GM10266 (cell line): ENCODE results near the gene TEDC1.

Experiments
- DNase-seq: peaks from one replicate; pipeline ENCODE4 v3.0.0; 2012; ENCODE audit errors: extremely low spot score
- TF ChIP-seq, protein P1 (sequence below): IDR thresholded peaks from 2 replicates; pipeline ENCODE4 v1.5.1; 2012; ENCODE audit warnings: mild to moderate bottlenecking, low read depth; ENCODE audit not compliant: control insufficient read depth, insufficient read depth; ENCODE audit errors: missing control alignments

The TEDC1 gene

DNA sequence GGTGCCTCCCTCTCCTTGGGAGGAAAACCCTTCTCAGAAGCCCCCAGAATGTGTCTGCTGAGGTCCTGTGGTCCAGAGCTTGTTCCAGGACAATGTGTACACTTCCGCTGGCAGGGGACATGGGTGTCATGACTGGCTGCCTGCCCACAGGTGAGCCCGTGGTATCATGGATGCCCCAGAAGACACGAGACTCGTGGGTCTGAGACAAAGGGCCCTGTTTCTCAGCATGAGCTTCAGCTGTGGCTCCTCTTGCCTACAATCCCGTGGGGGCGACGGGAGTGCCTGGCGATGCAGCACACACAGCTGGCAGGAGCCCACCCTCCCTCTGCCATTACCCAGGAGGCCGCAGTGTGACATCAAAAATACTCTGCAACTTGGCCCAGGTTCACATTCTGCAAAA is 42.3 kb downstream of the TEDC1 start:
- TF ChIP-seq, protein P1, sequence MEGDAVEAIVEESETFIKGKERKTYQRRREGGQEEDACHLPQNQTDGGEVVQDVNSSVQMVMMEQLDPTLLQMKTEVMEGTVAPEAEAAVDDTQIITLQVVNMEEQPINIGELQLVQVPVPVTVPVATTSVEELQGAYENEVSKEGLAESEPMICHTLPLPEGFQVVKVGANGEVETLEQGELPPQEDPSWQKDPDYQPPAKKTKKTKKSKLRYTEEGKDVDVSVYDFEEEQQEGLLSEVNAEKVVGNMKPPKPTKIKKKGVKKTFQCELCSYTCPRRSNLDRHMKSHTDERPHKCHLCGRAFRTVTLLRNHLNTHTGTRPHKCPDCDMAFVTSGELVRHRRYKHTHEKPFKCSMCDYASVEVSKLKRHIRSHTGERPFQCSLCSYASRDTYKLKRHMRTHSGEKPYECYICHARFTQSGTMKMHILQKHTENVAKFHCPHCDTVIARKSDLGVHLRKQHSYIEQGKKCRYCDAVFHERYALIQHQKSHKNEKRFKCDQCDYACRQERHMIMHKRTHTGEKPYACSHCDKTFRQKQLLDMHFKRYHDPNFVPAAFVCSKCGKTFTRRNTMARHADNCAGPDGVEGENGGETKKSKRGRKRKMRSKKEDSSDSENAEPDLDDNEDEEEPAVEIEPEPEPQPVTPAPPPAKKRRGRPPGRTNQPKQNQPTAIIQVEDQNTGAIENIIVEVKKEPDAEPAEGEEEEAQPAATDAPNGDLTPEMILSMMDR: no peak
- DNase-seq: no peak

DNA sequence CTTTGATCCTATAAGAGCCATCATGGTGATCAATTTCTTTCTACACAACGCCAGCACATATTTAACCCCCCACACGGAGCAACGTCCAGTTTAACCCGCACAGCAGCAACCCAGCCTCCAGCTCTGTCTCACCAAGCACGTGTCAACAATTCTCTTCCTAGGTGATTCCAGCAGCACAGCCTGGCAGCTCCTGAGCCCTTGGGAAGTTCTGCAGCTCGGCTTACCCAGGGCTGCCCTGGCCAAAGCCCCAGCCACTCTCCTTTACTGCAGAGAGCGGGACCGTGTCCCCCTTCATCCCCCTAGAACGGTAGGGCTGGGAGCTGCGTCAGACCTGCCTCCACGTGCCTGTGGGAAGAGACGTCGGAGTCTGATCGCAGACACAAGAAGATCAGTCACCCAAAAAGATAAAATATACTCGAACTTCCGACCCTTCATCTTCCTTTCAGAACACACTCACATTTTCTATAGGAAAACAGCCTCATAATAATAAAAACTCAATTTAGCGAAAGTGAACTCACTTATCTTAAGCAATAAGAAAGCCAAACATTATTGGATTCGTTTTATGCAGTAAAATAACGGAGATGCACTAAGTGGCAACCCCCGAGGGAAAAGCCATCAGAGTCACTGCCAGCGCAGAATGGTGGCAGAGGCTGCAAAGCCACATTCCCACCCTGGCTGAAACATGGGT is 42.9 kb downstream of the TEDC1 start:
- DNase-seq: no peak
- TF ChIP-seq, protein P1: no peak

DNA sequence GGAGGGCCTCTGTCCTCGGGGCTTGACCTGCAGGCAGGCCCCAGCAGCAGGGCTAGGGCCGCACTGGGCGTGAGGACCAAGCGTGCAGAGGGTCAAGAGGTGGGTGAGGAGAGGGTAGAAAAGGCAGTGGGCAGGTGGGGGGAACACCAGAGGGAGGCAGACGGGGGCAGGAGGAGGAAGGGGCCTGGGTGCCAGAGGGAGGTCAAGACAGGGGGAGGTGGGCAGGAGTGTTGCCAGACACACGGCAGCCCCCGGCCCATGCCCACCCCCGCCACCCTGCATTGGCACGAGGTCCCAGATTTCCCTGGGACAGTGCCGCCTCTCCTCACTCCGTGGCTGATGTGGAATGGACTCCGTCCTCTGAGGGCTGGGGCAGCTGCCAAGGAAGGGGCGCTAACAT is 43.5 kb downstream of the TEDC1 start:
- TF ChIP-seq, protein P1: no peak
- DNase-seq: no peak

DNA sequence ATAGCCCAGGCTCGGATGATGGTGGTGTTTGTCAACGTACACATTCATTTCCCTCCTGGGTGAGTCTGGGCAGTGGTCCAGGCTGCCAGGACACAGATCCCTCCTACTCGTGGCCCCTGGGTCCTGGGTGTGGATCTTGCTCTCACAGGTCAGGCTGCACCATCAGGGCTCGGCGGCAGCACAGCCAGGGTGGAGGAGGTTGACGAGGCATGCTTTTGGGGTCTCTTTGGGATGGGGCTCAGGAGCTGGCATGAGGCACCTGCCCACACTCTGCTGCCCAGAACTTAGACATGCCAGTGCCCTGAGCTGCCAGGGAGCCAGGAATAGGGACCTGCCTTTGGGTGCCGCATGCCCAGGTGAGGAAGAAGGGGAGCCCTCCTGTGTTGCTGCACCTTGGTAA is 45.0 kb downstream of the TEDC1 start:
- DNase-seq: no peak

DNA sequence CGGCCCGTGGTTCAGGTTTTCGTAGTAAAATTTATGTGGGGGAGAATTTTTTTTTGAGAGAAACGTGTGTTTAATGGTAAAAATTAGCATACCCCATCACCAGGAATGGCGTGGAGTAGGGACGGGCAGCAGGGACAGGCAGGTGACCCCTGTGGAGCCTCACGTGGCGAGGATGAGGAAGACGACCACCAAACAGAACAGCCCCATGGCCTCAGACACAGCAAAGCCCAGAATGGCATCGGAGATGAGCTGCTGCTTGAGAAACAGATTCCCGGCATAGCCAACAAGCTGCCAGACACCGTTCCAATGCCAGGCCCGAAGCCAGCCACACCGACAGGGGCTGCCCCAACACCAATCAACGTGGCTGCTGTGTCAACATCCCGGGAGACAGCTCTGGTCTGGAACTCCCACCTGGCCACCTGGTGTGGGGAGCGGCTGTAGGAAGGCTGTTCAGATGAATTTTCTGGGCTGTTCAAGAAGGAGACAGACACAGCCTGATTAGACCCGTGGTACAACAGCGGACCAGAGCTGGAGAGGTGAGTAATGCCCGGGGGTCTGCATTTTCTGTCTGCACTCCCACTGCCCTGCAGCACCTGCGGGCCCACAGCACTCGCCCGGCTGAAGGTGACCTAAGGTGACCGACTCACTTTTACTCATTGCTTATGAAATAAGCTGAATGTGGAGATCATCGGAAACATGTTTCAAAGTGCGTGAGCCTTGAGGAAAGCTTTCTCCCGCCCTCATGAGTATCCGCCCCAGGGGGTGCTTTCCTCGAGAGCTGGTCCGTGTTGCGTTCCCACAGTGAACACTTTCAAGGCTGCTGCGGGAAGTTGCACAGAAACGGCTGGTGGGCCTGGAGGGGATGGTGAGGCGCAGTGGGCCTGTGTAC is 45.9 kb downstream of the TEDC1 start:
- no peak for DNase-seq
- TF ChIP-seq, protein P1: no peak

More for the DNA sequence above, 45.0 kb downstream of the TEDC1 start:
- TF ChIP-seq, protein P1: no peak

DNA sequence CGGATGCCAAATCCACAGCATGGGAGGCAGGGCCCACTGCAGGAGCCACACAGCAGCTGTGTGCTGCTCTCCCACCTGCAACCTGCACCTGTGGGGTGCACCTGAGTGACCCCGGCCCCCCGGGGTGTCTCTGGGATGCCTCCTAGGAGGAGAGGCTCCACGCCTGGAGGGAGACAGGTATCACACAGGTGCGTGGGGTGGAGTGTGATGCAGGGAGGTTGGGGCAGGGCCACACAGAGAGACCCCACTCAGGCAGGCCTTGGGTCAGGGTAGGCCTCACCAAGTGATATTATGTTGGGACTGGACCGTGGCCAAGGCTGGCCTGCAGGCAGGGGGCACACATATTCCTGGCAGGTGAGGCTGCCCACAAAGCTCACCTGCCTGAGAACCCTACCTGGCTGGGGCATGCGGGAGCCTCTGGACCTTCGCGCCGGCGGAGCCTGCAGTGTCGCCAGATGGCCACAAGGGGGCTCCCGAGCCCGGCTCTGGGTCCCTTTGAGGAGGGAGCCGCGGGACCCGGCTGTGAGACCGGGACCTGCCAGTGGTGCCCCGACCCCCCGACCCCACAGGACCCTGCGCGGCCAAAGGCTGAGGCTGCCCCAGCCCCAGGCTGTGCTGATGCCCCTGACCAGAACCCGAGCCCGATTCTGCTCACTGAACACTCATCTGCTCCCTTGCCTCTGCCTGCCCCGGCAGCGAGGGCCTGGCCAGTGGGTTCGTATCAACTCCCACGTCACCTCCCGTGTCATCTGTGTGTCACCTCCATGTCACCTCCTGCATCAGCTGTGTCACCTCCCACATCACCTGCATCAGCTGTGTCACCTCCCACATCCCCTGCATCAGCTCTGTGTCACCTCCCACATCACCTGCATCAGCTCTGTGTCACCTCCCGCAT is 46.8 kb downstream of the TEDC1 start:
- TF ChIP-seq, protein P1: peak; percentile 93
- peak; percentile 88 for DNase-seq
